ENCODE results near the gene FER.

FER gene

DNA sequence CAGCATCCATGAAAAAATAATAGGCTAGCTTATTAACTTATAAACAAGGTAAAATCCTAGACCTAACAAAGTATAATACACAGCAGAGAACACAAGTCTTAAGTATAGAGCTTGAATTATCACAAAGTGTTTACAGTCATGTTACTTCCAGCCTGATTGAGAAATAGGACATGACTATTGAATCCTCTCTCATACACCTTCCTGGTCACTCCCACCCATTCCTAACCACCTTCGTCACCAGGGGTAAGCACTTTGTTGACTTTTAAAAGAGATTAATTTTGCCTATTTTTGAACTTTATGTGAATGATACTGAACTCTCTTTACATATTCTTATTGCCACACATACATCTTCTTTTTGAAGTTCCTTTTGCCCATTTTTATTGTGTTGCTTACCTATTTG, 336.2 kb downstream of the FER start:
- Histone ChIP-seq H2BK15ac (replicated peaks; ENCODE audit: low read depth) (no peak overlapping the region), H3K36me3 (ENCODE audit: control insufficient read depth, insufficient read depth, low read length) (no peaks in the 10 kb centered on the region)
- no peak for DNase-seq

DNA sequence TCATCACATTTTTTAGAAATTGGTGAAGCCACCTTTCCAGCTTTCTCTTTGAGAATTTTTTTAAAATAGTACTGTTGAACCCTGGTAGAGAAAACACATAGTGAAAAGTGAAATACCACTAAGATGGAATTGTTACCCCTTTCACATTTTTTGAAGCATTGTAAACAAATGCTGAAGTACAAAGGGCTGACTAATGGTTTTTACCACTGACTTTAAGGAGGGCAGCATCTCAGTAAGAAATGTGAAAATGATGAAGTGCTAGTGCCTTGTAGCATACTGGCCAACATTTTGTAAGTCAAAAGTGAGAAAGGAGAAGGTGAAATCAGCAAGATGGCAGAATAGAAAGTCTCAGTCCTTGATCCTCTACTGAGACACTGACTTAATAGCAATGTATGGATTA, 341.5 kb downstream of the FER start:
- Histone ChIP-seq H3K4ac (ENCODE audit: low read depth, low read length) (no peak overlapping the region), H2BK15ac (replicated peaks; ENCODE audit: low read depth) (no peak overlapping the region), H3K36me3 (ENCODE audit: control insufficient read depth, insufficient read depth, low read length) (no peaks in the 10 kb centered on the region), H3K79me2 (ENCODE audit: control insufficient read depth, insufficient read depth, low read length) (no peaks in the 10 kb centered on the region), H3K4me1 (ENCODE audit: control insufficient read depth, low read depth, low read length) (no peaks in the 10 kb centered on the region), H3K23ac (ENCODE audit: low read length) (no peak overlapping the region), H3K79me1 (ENCODE audit: low read length) (no peaks in the 10 kb centered on the region), H3K27ac (ENCODE audit: low read depth, low read length) (no peak overlapping the region), H2AK5ac (ENCODE audit: low read length) (no peak overlapping the region), H3K27me3 (ENCODE audit: insufficient read depth, low read length, poor library complexity) (no peaks in the 10 kb centered on the region), H3K4me2 (ENCODE audit: low read length) (no peak overlapping the region), H2BK5ac (ENCODE audit: low read length) (no peak overlapping the region), H4K8ac (ENCODE audit: low read depth, low read length) (no peak overlapping the region), H3K9ac (ENCODE audit: low read length) (no peak overlapping the region), H3K18ac (ENCODE audit: low read length) (no peak overlapping the region), H3K56ac (ENCODE audit: low read length) (no peak overlapping the region), H3K4me3 (ENCODE audit: low read length) (no peak overlapping the region), H2BK120ac (ENCODE audit: low read depth, low read length) (no peak overlapping the region), H4K5ac (ENCODE audit: low read length) (no peak overlapping the region)
- DNase-seq, result no peak

More for the DNA sequence above, 336.2 kb downstream of the FER start:
- Histone ChIP-seq H3K79me1 (ENCODE audit: low read length) (no peaks in the 10 kb centered on the region), H3K4me2 (ENCODE audit: low read length) (no peak overlapping the region), H3K56ac (ENCODE audit: low read length) (no peak overlapping the region), H3K9ac (ENCODE audit: low read length) (no peak overlapping the region), H3K79me2 (ENCODE audit: control insufficient read depth, insufficient read depth, low read length) (no peaks in the 10 kb centered on the region), H2BK5ac (ENCODE audit: low read length) (no peak overlapping the region), H4K8ac (ENCODE audit: low read depth, low read length) (no peak overlapping the region), H4K5ac (ENCODE audit: low read length) (no peak overlapping the region), H3K27me3 (ENCODE audit: insufficient read depth, low read length, poor library complexity) (no peaks in the 10 kb centered on the region), H3K23ac (ENCODE audit: low read length) (no peak overlapping the region), H3K27ac (ENCODE audit: low read depth, low read length) (no peak overlapping the region), H3K4me1 (ENCODE audit: control insufficient read depth, low read depth, low read length) (no peaks in the 10 kb centered on the region), H2AK5ac (ENCODE audit: low read length) (no peak overlapping the region), H3K18ac (ENCODE audit: low read length) (no peak overlapping the region), H2BK120ac (ENCODE audit: low read depth, low read length) (no peak overlapping the region), H3K4ac (ENCODE audit: low read depth, low read length) (no peak overlapping the region), H3K4me3 (ENCODE audit: low read length) (no peak overlapping the region)
- WGBS (ENCODE audit: extremely low coverage, insufficient coverage, low lambda C conversion rate), result no CpG with 5 or more reads among the region's 1 CpG

DNA sequence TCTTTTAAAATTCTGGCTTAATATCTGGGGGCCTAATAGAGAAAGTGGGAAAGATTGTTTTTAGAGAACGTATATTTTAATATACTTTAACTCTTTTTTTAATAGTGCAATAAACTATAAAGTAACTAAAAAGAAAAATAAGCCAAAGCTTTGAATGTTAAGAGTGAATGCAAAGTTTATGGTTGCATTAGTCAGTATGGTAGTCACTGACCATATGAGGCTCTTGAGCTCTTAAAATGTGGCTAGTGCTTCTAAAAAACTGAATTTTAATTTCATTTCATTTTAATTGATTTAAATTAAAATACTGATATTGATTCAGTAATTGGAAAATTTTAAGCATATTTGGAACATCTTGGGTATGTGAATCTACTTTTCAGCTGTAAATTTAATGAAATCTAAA, 351.4 kb downstream of the FER start:
- no peaks in the 10 kb centered on the region for H3K27me3 ChIP-seq (ENCODE audit: insufficient read depth, low read length, poor library complexity)
- WGBS (ENCODE audit: extremely low coverage, insufficient coverage, low lambda C conversion rate), result no CpG with 5 or more reads among the region's 1 CpG
- no peak overlapping the region for H3K56ac ChIP-seq (ENCODE audit: low read length)
- DNase-seq, result no peak
- H4K5ac ChIP-seq (ENCODE audit: low read length), result no peak overlapping the region
- no peak overlapping the region for H2BK120ac ChIP-seq (ENCODE audit: low read depth, low read length)
- H3K4ac ChIP-seq (ENCODE audit: low read depth, low read length), result no peak overlapping the region
- H4K8ac ChIP-seq (ENCODE audit: low read depth, low read length), result no peak overlapping the region
- H3K79me1 ChIP-seq (ENCODE audit: low read length), result no peaks in the 10 kb centered on the region
- no peak overlapping the region for H3K27ac ChIP-seq (ENCODE audit: low read depth, low read length)
- no peak overlapping the region for H2BK5ac ChIP-seq (ENCODE audit: low read length)
- H3K23ac ChIP-seq (ENCODE audit: low read length), result no peak overlapping the region
- H3K36me3 ChIP-seq (ENCODE audit: control insufficient read depth, insufficient read depth, low read length), result no peaks in the 10 kb centered on the region
- no peak overlapping the region for H3K9ac ChIP-seq (ENCODE audit: low read length)
- H3K4me2 ChIP-seq (ENCODE audit: low read length), result no peak overlapping the region
- H3K4me3 ChIP-seq (ENCODE audit: low read length), result no peak overlapping the region
- no peak overlapping the region for H2BK15ac ChIP-seq (replicated peaks; ENCODE audit: low read depth)
- no peaks in the 10 kb centered on the region for H3K79me2 ChIP-seq (ENCODE audit: control insufficient read depth, insufficient read depth, low read length)
- no peak overlapping the region for H3K18ac ChIP-seq (ENCODE audit: low read length)
- H2AK5ac ChIP-seq (ENCODE audit: low read length), result no peak overlapping the region
- H3K4me1 ChIP-seq (ENCODE audit: control insufficient read depth, low read depth, low read length), result no peaks in the 10 kb centered on the region

DNA sequence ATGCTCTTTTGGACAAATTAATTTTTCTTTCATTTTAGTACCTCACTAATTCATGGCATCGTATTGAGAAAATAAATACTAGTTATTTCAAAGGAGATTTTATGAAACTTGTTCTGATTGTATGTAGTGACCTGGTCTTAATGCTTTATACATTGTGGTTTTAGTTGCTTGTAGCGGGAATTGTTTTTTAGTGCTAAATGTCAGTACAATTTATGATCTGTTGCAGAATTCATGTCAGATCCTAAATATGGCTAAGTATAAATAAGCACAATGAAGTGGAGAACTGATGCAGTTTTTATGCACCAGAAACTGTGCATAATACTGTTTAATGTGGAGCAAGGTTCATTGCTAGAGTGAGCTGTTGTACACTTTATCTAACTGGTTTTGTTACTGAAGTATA, 353.3 kb downstream of the FER start:
- Histone ChIP-seq H3K18ac (ENCODE audit: low read length) (no peak overlapping the region), H4K8ac (ENCODE audit: low read depth, low read length) (no peak overlapping the region), H3K27ac (ENCODE audit: low read depth, low read length) (no peak overlapping the region), H3K4ac (ENCODE audit: low read depth, low read length) (no peak overlapping the region), H3K4me3 (ENCODE audit: low read length) (no peak overlapping the region), H4K5ac (ENCODE audit: low read length) (no peak overlapping the region), H3K79me2 (ENCODE audit: control insufficient read depth, insufficient read depth, low read length) (no peaks in the 10 kb centered on the region), H3K9ac (ENCODE audit: low read length) (no peak overlapping the region), H3K79me1 (ENCODE audit: low read length) (no peaks in the 10 kb centered on the region), H2AK5ac (ENCODE audit: low read length) (no peak overlapping the region), H2BK5ac (ENCODE audit: low read length) (no peak overlapping the region), H3K56ac (ENCODE audit: low read length) (no peak overlapping the region), H3K4me2 (ENCODE audit: low read length) (no peak overlapping the region), H3K36me3 (ENCODE audit: control insufficient read depth, insufficient read depth, low read length) (no peaks in the 10 kb centered on the region), H3K23ac (ENCODE audit: low read length) (no peak overlapping the region), H2BK120ac (ENCODE audit: low read depth, low read length) (no peak overlapping the region), H2BK15ac (replicated peaks; ENCODE audit: low read depth) (no peak overlapping the region), H3K27me3 (ENCODE audit: insufficient read depth, low read length, poor library complexity) (no peaks in the 10 kb centered on the region), H3K4me1 (ENCODE audit: control insufficient read depth, low read depth, low read length) (no peaks in the 10 kb centered on the region)
- WGBS (ENCODE audit: extremely low coverage, insufficient coverage, low lambda C conversion rate), result no CpG with 5 or more reads among the region's 2 CpGs
- DNase-seq, result no peak

DNA sequence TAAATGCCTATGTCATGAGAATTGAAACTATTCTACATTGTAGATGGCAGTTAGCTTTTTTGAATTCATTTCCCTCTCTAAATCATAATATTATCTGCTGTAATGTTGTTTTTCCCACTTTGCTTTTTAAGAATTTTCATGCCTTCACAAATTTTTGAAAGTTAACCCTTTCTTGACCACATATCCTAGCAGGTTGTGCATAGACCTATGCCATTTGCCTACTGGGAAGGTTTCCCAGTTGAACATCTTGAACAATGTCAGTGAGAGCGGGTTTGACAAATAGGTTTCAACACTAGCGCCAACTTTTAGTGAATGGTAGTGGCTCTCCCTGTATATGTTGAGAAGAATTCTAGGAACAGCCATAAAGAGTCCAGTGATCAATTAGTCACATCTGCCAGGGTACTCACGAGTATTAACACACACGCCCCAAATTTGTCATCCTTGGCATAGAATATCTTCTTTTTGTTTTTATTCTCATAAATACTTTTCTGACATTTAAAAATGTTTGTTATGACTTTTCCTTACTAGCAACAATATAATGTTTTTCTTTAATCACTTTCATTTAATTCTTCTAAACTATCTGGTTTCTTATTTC, 354.5 kb downstream of the FER start:
- no peak overlapping the region for H3K4ac ChIP-seq (ENCODE audit: low read depth, low read length)
- no peak overlapping the region for H4K5ac ChIP-seq (ENCODE audit: low read length)
- no peak overlapping the region for H3K56ac ChIP-seq (ENCODE audit: low read length)
- H3K27ac ChIP-seq (ENCODE audit: low read depth, low read length), result no peak overlapping the region
- H2BK5ac ChIP-seq (ENCODE audit: low read length), result no peak overlapping the region
- H3K79me1 ChIP-seq (ENCODE audit: low read length), result no peaks in the 10 kb centered on the region
- no peak overlapping the region for H2BK120ac ChIP-seq (ENCODE audit: low read depth, low read length)
- no peak overlapping the region for H3K9ac ChIP-seq (ENCODE audit: low read length)
- no peaks in the 10 kb centered on the region for H3K79me2 ChIP-seq (ENCODE audit: control insufficient read depth, insufficient read depth, low read length)
- no peak overlapping the region for H4K8ac ChIP-seq (ENCODE audit: low read depth, low read length)
- no peaks in the 10 kb centered on the region for H3K27me3 ChIP-seq (ENCODE audit: insufficient read depth, low read length, poor library complexity)
- no peaks in the 10 kb centered on the region for H3K4me1 ChIP-seq (ENCODE audit: control insufficient read depth, low read depth, low read length)
- WGBS (ENCODE audit: extremely low coverage, insufficient coverage, low lambda C conversion rate), result no CpG with 5 or more reads among the region's 4 CpGs
- H3K23ac ChIP-seq (ENCODE audit: low read length), result no peak overlapping the region
- H3K18ac ChIP-seq (ENCODE audit: low read length), result no peak overlapping the region
- no peak overlapping the region for H3K4me3 ChIP-seq (ENCODE audit: low read length)
- no peak overlapping the region for H3K4me2 ChIP-seq (ENCODE audit: low read length)
- H2BK15ac ChIP-seq (replicated peaks; ENCODE audit: low read depth), result no peak overlapping the region
- no peak overlapping the region for H2AK5ac ChIP-seq (ENCODE audit: low read length)
- DNase-seq, result no peak
- H3K36me3 ChIP-seq (ENCODE audit: control insufficient read depth, insufficient read depth, low read length), result no peaks in the 10 kb centered on the region

DNA sequence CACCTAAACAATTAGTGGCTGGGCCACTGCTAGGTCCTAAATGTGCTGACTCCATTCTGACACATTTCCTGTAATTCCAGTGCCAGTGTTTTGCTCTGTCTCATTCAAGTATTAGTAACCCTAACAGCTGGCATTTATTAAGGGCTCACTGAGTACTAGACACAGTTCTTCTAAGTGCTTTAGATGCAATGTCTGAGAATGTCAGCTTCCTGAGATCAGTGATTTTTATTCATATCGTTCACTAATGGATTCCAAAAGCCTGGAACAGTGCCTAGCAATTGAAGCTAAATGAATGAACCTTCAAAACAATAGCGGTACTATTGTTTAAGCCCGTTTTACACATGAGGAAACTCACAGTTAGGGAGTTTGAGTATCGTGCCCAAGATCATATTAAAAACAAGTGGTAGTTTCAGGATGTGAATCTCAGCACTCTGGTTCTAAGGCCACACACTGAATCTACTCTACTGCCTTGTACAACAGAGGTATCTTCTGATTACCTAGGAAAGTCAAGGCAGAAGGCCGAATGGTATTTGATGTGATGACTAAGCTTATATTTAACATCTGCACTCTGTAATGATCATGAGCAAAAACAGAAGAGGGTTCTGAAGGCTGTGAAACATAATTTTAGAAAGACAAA, 358.1 kb downstream of the FER start:
- no peak overlapping the region for H3K56ac ChIP-seq (ENCODE audit: low read length)
- no peaks in the 10 kb centered on the region for H3K27me3 ChIP-seq (ENCODE audit: insufficient read depth, low read length, poor library complexity)
- H3K4ac ChIP-seq (ENCODE audit: low read depth, low read length), result no peak overlapping the region
- H3K9ac ChIP-seq (ENCODE audit: low read length), result no peak overlapping the region
- H3K23ac ChIP-seq (ENCODE audit: low read length), result no peak overlapping the region
- H3K4me1 ChIP-seq (ENCODE audit: control insufficient read depth, low read depth, low read length), result no peaks in the 10 kb centered on the region
- H2BK5ac ChIP-seq (ENCODE audit: low read length), result no peak overlapping the region
- no peak overlapping the region for H2AK5ac ChIP-seq (ENCODE audit: low read length)
- H3K79me2 ChIP-seq (ENCODE audit: control insufficient read depth, insufficient read depth, low read length), result no peaks in the 10 kb centered on the region
- WGBS (ENCODE audit: extremely low coverage, insufficient coverage, low lambda C conversion rate), result no CpG with 5 or more reads among the region's 5 CpGs
- H3K4me3 ChIP-seq (ENCODE audit: low read length), result no peak overlapping the region
- no peak overlapping the region for H2BK15ac ChIP-seq (replicated peaks; ENCODE audit: low read depth)
- H2BK120ac ChIP-seq (ENCODE audit: low read depth, low read length), result no peak overlapping the region
- no peak overlapping the region for H4K5ac ChIP-seq (ENCODE audit: low read length)
- no peak overlapping the region for H3K27ac ChIP-seq (ENCODE audit: low read depth, low read length)
- H3K18ac ChIP-seq (ENCODE audit: low read length), result no peak overlapping the region
- peak; percentile 5 for DNase-seq
- H3K36me3 ChIP-seq (ENCODE audit: control insufficient read depth, insufficient read depth, low read length), result no peaks in the 10 kb centered on the region
- H3K4me2 ChIP-seq (ENCODE audit: low read length), result no peak overlapping the region
- no peak overlapping the region for H4K8ac ChIP-seq (ENCODE audit: low read depth, low read length)
- H3K79me1 ChIP-seq (ENCODE audit: low read length), result no peaks in the 10 kb centered on the region

All from mesendoderm (in vitro differentiated cells).